ENCODE results near the gene TCF7L2. TPM values are rescaled to one million over a fixed set of nuclear protein-coding genes. Genes with fewer than 3 reads are reported as not detected.

The TCF7L2 gene
- total RNA-seq, 2 experiments from 2014 or later: 2.0 to 2.1 TPM

DNA sequence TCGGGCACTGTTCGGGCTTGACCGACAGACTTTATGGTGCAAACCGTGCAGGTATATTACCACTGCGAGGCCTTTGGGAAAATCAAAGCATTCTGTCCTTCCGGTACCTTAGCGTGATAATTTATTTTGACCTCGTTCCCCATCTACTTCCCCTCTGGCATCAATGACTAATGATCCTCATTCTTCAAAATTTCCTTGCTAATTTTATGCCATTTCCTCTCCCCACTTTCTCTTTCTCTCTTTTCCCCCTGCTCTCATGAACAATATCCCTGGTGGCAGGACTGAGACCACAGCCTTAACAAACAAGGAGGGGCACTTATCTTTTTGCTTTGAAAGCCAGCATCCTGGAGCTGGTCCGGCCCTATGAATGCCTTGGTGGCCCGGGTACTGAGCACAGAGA, 210.6 kb downstream of the TCF7L2 start:
- Mint-ChIP-seq H3K4me1 (ENCODE audit: low read depth) (no peaks in the 10 kb centered on the region), H3K36me3 (ENCODE audit: low read depth) (no peaks in the 10 kb centered on the region), H3K27ac (no peak overlapping the region), H3K27me3 (ENCODE audit: low read depth) (no peaks in the 10 kb centered on the region), H3K4me3 (no peak overlapping the region), H3K9me3 (no peaks in the 10 kb centered on the region)
- DNase-seq: no peak
- intact Hi-C loops (cut with micrococcal nuclease): no loop called here
- CTCF ChIA-PET: no interaction called here

- no peak for DNase-seq
- Mint-ChIP-seq H3K36me3 (ENCODE audit: low read depth) (no peaks in the 10 kb centered on the region), H3K9me3 (no peaks in the 10 kb centered on the region), H3K4me3 (no peak overlapping the region), H3K27ac (no peak overlapping the region), H3K27me3 (ENCODE audit: low read depth) (no peaks in the 10 kb centered on the region), H3K4me1 (ENCODE audit: low read depth) (no peaks in the 10 kb centered on the region)
- intact Hi-C loops (cut with micrococcal nuclease): no loop called here
- CTCF ChIA-PET: no interaction called here
These were observed 211.0 kb downstream of the TCF7L2 start for GRCh38 chr10:113161066-113161465.

DNA sequence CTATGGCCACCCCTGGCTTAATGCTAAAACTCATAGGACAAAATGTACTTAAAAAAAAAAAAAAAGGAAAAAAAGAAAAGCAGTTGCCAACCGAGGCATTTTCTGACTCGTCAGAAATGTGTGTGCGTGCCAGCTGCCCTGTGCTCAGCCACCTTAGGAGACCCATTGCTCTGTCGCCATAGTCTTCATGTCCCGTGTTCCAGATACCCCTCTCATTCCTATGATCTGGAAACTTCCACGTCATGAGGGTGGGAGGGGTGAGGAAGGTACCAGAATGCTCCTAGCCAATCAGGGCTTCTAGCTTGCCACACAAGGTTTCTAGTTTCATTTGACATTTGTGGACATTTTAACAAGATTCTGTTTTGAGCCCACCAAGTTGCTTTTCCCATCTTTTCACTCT, 212.9 kb downstream of the TCF7L2 start:
- no peaks in the 10 kb centered on the region for H3K9me3 Mint-ChIP-seq
- CTCF ChIA-PET: no interaction called here
- intact Hi-C loops (cut with micrococcal nuclease): no loop called here
- no peak for DNase-seq
- no peaks in the 10 kb centered on the region for H3K27me3 Mint-ChIP-seq (ENCODE audit: low read depth)
- H3K27ac Mint-ChIP-seq: no peak overlapping the region
- no peak overlapping the region for H3K4me3 Mint-ChIP-seq
- no peaks in the 10 kb centered on the region for H3K36me3 Mint-ChIP-seq (ENCODE audit: low read depth)
- no peaks in the 10 kb centered on the region for H3K4me1 Mint-ChIP-seq (ENCODE audit: low read depth)

GRCh38 chr10:113165673-113166072, 215.6 kb downstream of the TCF7L2 start:
- Mint-ChIP-seq H3K4me3 (no peak overlapping the region), H3K9me3 (no peaks in the 10 kb centered on the region), H3K27ac (no peak overlapping the region), H3K4me1 (ENCODE audit: low read depth) (peaks cover 5% of the 10 kb centered on the region), H3K36me3 (ENCODE audit: low read depth) (no peaks in the 10 kb centered on the region), H3K27me3 (ENCODE audit: low read depth) (no peaks in the 10 kb centered on the region)
- DNase-seq: no peak
- CTCF ChIA-PET: no interaction called here
- intact Hi-C loops (cut with micrococcal nuclease): no loop called here

DNA sequence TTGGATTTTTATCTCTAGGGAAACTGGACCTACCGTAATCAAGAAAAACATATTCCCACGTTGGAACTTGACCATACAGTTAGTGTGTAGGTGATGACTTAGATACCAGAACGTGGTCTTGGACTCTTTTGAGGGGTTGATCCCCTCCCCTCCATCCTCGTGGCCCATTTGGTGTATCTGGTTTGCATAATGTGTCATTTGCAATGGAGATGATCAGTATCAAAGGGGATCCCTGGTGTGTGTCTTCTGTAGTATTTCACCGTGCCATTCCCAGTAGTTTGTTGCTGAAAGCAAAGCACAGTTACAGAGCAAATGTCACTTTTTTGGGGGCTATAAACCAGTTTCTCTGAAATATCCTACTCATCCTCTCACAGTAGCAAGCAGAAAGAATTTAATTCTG, 217.7 kb downstream of the TCF7L2 start:
- no peak for DNase-seq
- Mint-ChIP-seq H3K4me3 (no peak overlapping the region), H3K9me3 (no peaks in the 10 kb centered on the region), H3K27ac (no peak overlapping the region), H3K4me1 (ENCODE audit: low read depth) (peaks cover 5% of the 10 kb centered on the region), H3K36me3 (ENCODE audit: low read depth) (no peaks in the 10 kb centered on the region), H3K27me3 (ENCODE audit: low read depth) (no peaks in the 10 kb centered on the region)
- intact Hi-C loops (cut with micrococcal nuclease): no loop called here
- CTCF ChIA-PET: no interaction called here

GRCh38 chr10:113168584-113168983, 218.5 kb downstream of the TCF7L2 start:
- peaks cover 5% of the 10 kb centered on the region for H3K4me1 Mint-ChIP-seq (ENCODE audit: low read depth)
- no peak for DNase-seq
- H3K36me3 Mint-ChIP-seq (ENCODE audit: low read depth): no peaks in the 10 kb centered on the region
- intact Hi-C loops (cut with micrococcal nuclease): no loop called here
- no peak overlapping the region for H3K27ac Mint-ChIP-seq
- CTCF ChIA-PET: no interaction called here
- H3K27me3 Mint-ChIP-seq (ENCODE audit: low read depth): no peaks in the 10 kb centered on the region
- no peak overlapping the region for H3K4me3 Mint-ChIP-seq
- no peaks in the 10 kb centered on the region for H3K9me3 Mint-ChIP-seq

GRCh38 chr10:113169111-113169510, 219.1 kb downstream of the TCF7L2 start:
- intact Hi-C loops (cut with micrococcal nuclease): no loop called here
- Mint-ChIP-seq H3K36me3 (ENCODE audit: low read depth) (no peaks in the 10 kb centered on the region), H3K27me3 (ENCODE audit: low read depth) (no peaks in the 10 kb centered on the region), H3K27ac (no peak overlapping the region), H3K4me3 (no peak overlapping the region), H3K9me3 (no peaks in the 10 kb centered on the region), H3K4me1 (ENCODE audit: low read depth) (peaks cover 5% of the 10 kb centered on the region)
- CTCF ChIA-PET: no interaction called here
- DNase-seq: no peak

DNA sequence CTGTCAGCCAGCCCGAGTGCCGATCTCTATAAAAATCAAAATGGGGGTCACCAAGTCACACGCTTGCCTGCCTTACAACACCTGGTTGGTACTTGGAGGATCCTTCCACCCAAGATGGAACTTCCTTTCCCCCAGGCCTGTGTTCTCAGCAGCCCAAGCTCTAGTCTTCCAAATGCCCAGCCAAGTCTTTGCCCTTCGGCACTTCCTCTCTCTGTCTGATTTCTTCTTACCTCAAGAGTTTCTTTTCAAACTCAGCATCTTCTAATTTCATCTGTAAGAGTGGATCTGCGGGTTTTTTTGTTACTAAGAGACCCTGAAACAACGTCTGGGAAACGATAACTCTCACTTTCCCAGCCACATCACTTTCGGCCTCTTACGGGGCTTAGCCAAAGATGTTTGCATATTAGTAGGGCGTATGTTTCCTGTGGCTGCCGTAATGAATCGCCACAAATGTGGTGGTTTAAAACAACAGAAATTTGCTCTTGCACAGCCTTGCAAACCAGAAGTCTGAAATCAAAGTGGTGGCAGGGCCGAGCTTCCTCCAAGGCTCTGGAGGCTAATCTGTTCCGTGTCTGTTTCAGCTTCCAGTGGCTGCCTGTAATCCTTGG, 219.9 kb downstream of the TCF7L2 start:
- Mint-ChIP-seq H3K27ac (no peak overlapping the region), H3K4me1 (ENCODE audit: low read depth) (peaks cover 5% of the 10 kb centered on the region), H3K27me3 (ENCODE audit: low read depth) (no peaks in the 10 kb centered on the region), H3K36me3 (ENCODE audit: low read depth) (no peaks in the 10 kb centered on the region), H3K9me3 (no peaks in the 10 kb centered on the region), H3K4me3 (no peak overlapping the region)
- CTCF ChIA-PET: no interaction called here
- DNase-seq: peak; percentile 15
- intact Hi-C loops (cut with micrococcal nuclease): no loop called here

DNA sequence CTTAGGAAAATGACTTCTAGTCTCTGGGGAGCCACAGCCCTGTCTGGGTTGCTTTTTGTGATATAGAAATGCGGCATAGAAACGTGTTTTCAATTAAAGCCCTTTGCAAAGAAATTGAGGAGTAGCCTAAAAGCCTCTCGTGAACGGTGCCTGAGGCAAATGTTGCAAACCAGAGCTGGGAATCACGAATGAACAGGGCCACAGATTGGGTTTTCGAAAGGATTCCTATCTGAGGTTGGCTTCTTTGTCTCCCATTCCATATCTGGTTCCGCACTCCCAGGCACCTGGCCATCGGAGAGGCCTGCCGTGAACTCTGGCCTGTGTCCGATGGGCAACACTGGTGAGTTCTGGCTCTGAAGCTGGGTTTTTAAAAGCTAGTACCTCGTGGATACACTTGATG, 221.6 kb downstream of the TCF7L2 start:
- Mint-ChIP-seq H3K27me3 (ENCODE audit: low read depth) (no peaks in the 10 kb centered on the region), H3K36me3 (ENCODE audit: low read depth) (no peaks in the 10 kb centered on the region), H3K4me1 (ENCODE audit: low read depth) (peaks cover 5% of the 10 kb centered on the region), H3K9me3 (no peaks in the 10 kb centered on the region), H3K27ac (no peak overlapping the region), H3K4me3 (no peak overlapping the region)
- DNase-seq: no peak
- intact Hi-C loops (cut with micrococcal nuclease): no loop called here
- CTCF ChIA-PET: no interaction called here

- H3K4me1 Mint-ChIP-seq (ENCODE audit: low read depth): peaks cover 2% of the 10 kb centered on the region
- H3K4me3 Mint-ChIP-seq: no peak overlapping the region
- CTCF ChIA-PET: interaction anchor here (0.6 kb wide), 1 partner anchor 309 kb away, joined by 3 read pairs; no protein-coding TSS in a partner anchor
- no peaks in the 10 kb centered on the region for H3K9me3 Mint-ChIP-seq
- DNase-seq: no peak
- no peaks in the 10 kb centered on the region for H3K27me3 Mint-ChIP-seq (ENCODE audit: low read depth)
- H3K36me3 Mint-ChIP-seq (ENCODE audit: low read depth): no peaks in the 10 kb centered on the region
- intact Hi-C loops (cut with micrococcal nuclease): no loop called here
- H3K27ac Mint-ChIP-seq: no peak overlapping the region
These were observed 225.1 kb downstream of the TCF7L2 start for GRCh38 chr10:113175176-113175575.

GRCh38 chr10:113175756-113176651, 226.0 kb downstream of the TCF7L2 start:
- Mint-ChIP-seq H3K9me3 (no peaks in the 10 kb centered on the region), H3K4me1 (ENCODE audit: low read depth) (no peaks in the 10 kb centered on the region), H3K4me3 (no peak overlapping the region), H3K27ac (no peak overlapping the region), H3K27me3 (ENCODE audit: low read depth) (no peaks in the 10 kb centered on the region), H3K36me3 (ENCODE audit: low read depth) (no peaks in the 10 kb centered on the region)
- CTCF ChIA-PET: interaction anchor here (0.8 kb wide), 1 partner anchor 246 kb away, joined by 5 read pairs; no protein-coding TSS in a partner anchor
- intact Hi-C loops (cut with micrococcal nuclease): no loop called here
- DNase-seq: no peak

GRCh38 chr10:113176652-113177155, 226.7 kb downstream of the TCF7L2 start:
- no peak overlapping the region for H3K27ac Mint-ChIP-seq
- CTCF ChIA-PET: no interaction called here
- intact Hi-C loops (cut with micrococcal nuclease): no loop called here
- no peak for DNase-seq
- H3K27me3 Mint-ChIP-seq (ENCODE audit: low read depth): no peaks in the 10 kb centered on the region
- H3K9me3 Mint-ChIP-seq: no peaks in the 10 kb centered on the region
- no peak overlapping the region for H3K4me3 Mint-ChIP-seq
- no peaks in the 10 kb centered on the region for H3K4me1 Mint-ChIP-seq (ENCODE audit: low read depth)
- H3K36me3 Mint-ChIP-seq (ENCODE audit: low read depth): no peaks in the 10 kb centered on the region

Data from activated naive CD4-positive, alpha-beta T cell treated with anti-CD3 and anti-CD28 coated beads for 36 hours (primary cell).